ENCODE measurements around the gene TPRX2. TPM values are rescaled to one million over a fixed set of nuclear protein-coding genes. Genes with fewer than 3 reads are reported as not detected.
"Not testable (repeated sequence)": the region's sequence is repeated elsewhere in the genome, so short reads cannot be mapped to it uniquely, and the experiment has no call there.

TPRX2 gene
- total RNA-seq, 2 donors from 2014 or later, result not detected

GRCh38 chr19:47909350-47909749 lies 50.3 kb downstream of the TPRX2 start:
- not testable (repeated sequence) for H3K27me3 Mint-ChIP-seq (ENCODE audit: insufficient read depth); H3K4me3 Mint-ChIP-seq; H3K4me1 ChIP-seq (ENCODE audit: control insufficient read depth, insufficient read depth, low read length); H3K4me1 Mint-ChIP-seq; H3K9ac ChIP-seq (ENCODE audit: extremely low read depth, low read length, poor library complexity, severe bottlenecking); H3K9me3 Mint-ChIP-seq; DNase-seq; H3K27ac ChIP-seq (ENCODE audit: low read depth, low read length); H3K27me3 ChIP-seq (ENCODE audit: control insufficient read depth, insufficient read depth, low read length, poor library complexity, severe bottlenecking); H3K4me3 ChIP-seq (ENCODE audit: low read length); H3K36me3 ChIP-seq (ENCODE audit: control insufficient read depth, insufficient read depth, low read length); H3K27ac Mint-ChIP-seq; H3K9me3 ChIP-seq (ENCODE audit: control insufficient read depth, low read length); H3K36me3 Mint-ChIP-seq (ENCODE audit: low read depth)
- WGBS, 2 experiments (ENCODE audit: insufficient coverage in 1 of 2, insufficient read length in 1 of 2), result 31% methylated on average over 5 of the region's 14 CpGs; no CpG with 5 or more reads in 1 of the 2 experiments
- peak; percentile 65 for TF ChIP-seq CTCF (conservative IDR thresholded peaks at IDR 0.05)

- not testable (repeated sequence) for H3K27me3 Mint-ChIP-seq (ENCODE audit: insufficient read depth); H3K36me3 ChIP-seq (ENCODE audit: control insufficient read depth, insufficient read depth, low read length); H3K4me1 ChIP-seq (ENCODE audit: control insufficient read depth, insufficient read depth, low read length); H3K9ac ChIP-seq (ENCODE audit: extremely low read depth, low read length, poor library complexity, severe bottlenecking); H3K27me3 ChIP-seq (ENCODE audit: control insufficient read depth, insufficient read depth, low read length, poor library complexity, severe bottlenecking); H3K4me1 Mint-ChIP-seq; H3K4me3 Mint-ChIP-seq; H3K9me3 ChIP-seq (ENCODE audit: control insufficient read depth, low read length); DNase-seq; H3K4me3 ChIP-seq (ENCODE audit: low read length); H3K27ac ChIP-seq (ENCODE audit: low read depth, low read length); H3K27ac Mint-ChIP-seq; H3K9me3 Mint-ChIP-seq; H3K36me3 Mint-ChIP-seq (ENCODE audit: low read depth)
- no CpG with 5 or more reads among the region's 2 CpGs for WGBS, 2 experiments (ENCODE audit: insufficient coverage in 1 of 2, insufficient read length in 1 of 2)
Observed at GRCh38 chr19:47910191-47910590, 51.2 kb downstream of the TPRX2 start.

Other genes with a start within 250 kb of the TPRX2 start
- 1 to 10 TPM; 5.5 to 8.4 TPM for gene EHD2, start 145.8 kb upstream of the TPRX2 start, total RNA-seq
- gene NOP53, start 113.7 kb upstream of the TPRX2 start, total RNA-seq, result 100 to 1,000 TPM; 190 to 258 TPM
- gene SELENOW, start 80.5 kb upstream of the TPRX2 start, total RNA-seq, result 100 to 1,000 TPM; 404 to 410 TPM
- not detected for gene TPRX1, start 54.7 kb upstream of the TPRX2 start, total RNA-seq
- under 1 TPM; 0.44 to 0.66 TPM for gene CRX, start 37.3 kb upstream of the TPRX2 start, total RNA-seq
- gene SULT2A1, start 27.1 kb downstream of the TPRX2 start, total RNA-seq, result under 1 TPM in 1 of 2 donors, not detected in 1; 0.18 TPM
- gene BSPH1, start 132.9 kb downstream of the TPRX2 start, total RNA-seq, result not detected
- not detected for gene ELSPBP1, start 135.4 kb downstream of the TPRX2 start, total RNA-seq
- gene CABP5, start 184.8 kb downstream of the TPRX2 start, total RNA-seq, result not detected

Data from endodermal cell (in vitro differentiated cells).